Cardiac fibroblast (primary cell): ENCODE data around the gene TMEM38A.
A peak's percentile ranks its signal among the peaks of the same experiment; 100 is the strongest.
"Not testable (repeated sequence)": the region's sequence is repeated elsewhere in the genome, so short reads cannot be mapped to it uniquely, and the experiment has no call there.

Source experiments
- DNase-seq, 2 donors: peaks; one replicate each; pipeline versions ENCODE4 v3.0.0 to v3.0.0-alpha.2; 2010; ENCODE audit warnings: low read depth in 2 of 2
- H3K4me3 ChIP-seq, 2 donors: replicated peaks in 1 of 2; 1 replicate in 1 of 2; 2 replicates in 1 of 2; pipeline ENCODE4 v1.5.1; 2011; ENCODE audit warnings: low read depth in 2 of 2, low read length in 2 of 2, mild to moderate bottlenecking in 2 of 2, moderate library complexity in 1 of 2
- CTCF ChIP-seq: IDR thresholded peaks from one replicate; pipeline ENCODE4 v1.5.1; 2011; ENCODE audit warnings: low read depth, mild to moderate bottlenecking, low read length, inconsistent platforms

The TMEM38A gene

GRCh38 chr19:16659464-16659831, 1.5 kb upstream of the TMEM38A start:
- DNase-seq: no peak
- H3K4me3 ChIP-seq: peak overlapping the region; percentile 83 to 93
- no peak for TF ChIP-seq CTCF

GRCh38 chr19:16659832-16660708, 869 bp upstream of the TMEM38A start, which contains the start of gene SMIM7:
TSS of gene SMIM7 (minus strand) at chr19:16660144. CDS start at chr19:16660110, 34 bp downstream.
- H3K4me3 ChIP-seq: peak within 1 kb of the TSS; percentile 83 to 93
- peak; percentile 99 for DNase-seq
- no peak for TF ChIP-seq CTCF

GRCh38 chr19:16661480-16662034, 618 bp downstream of the TMEM38A start:
- no peak for TF ChIP-seq CTCF
- DNase-seq: peak in 1 of 2 donors; percentile 5
- peak overlapping the region; percentile 83 to 93 for H3K4me3 ChIP-seq

GRCh38 chr19:16668176-16668575, 7.2 kb downstream of the TMEM38A start:
- DNase-seq: no peak
- no peak overlapping the region for H3K4me3 ChIP-seq
- TF ChIP-seq CTCF: no peak

- H3K4me3 ChIP-seq, DNase-seq: not testable (repeated sequence)
Observed at GRCh38 chr19:16668702-16669101, 7.8 kb downstream of the TMEM38A start.

- DNase-seq: no peak
- TF ChIP-seq CTCF: no peak
- H3K4me3 ChIP-seq: no peak overlapping the region
Observed at GRCh38 chr19:16670291-16670690, 9.4 kb downstream of the TMEM38A start.

- no peak for DNase-seq
- TF ChIP-seq CTCF: no peak
- no peak overlapping the region for H3K4me3 ChIP-seq
Observed at GRCh38 chr19:16671652-16672274, 10.8 kb downstream of the TMEM38A start.
